HG03460 (cell line): ENCODE data around the gene NFATC4.
"Not testable (repeated sequence)": the region's sequence is repeated elsewhere in the genome, so short reads cannot be mapped to it uniquely, and the experiment has no call there.

Experiments
- ATAC-seq: cut with Tn5 transposase; IDR thresholded peaks from one replicate; pipeline ENCODE4 v1.9.1; 2021; ENCODE audit not compliant: unreplicated experiment

The NFATC4 gene

DNA sequence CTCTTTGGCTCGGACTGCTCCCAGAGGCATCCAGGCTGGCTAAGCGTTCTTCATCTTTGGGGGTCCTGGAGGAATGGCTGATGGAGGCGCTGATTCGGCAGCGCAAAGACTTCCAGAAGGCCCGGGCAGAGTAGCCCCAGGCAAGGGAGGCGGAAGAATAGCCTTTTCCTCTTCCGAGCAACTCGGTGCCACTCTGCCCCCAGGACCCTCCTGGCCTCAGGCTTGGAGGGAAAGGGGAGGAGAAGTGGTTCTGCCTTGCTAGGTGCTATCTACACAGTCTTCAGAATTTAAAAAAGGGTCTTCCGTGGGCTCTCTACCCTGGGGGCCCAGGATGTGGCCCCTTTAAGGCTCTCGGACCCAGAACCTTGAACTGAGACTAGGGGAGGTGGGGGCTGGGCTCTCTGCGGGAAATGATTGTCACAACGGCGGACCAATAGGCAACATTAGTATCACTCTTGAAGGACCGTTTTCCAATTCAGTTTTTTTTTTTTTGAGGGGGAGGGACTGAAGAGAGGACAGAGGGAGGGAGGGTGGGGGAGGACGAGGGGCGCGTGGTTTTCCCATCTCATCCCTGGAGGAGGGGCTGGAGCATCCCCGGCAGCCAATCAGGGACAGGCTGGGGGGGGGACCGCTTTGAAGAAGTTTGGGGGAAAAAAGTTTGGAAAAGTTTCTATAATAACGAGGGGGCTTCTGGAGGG is at the start of gene NFATC4:
Gene NFATC4 (plus strand): TSS at position 671 of the 698 bp plus-strand sequence. CDS start 157 bp downstream, outside the sequence.
- ATAC-seq: no peak

DNA sequence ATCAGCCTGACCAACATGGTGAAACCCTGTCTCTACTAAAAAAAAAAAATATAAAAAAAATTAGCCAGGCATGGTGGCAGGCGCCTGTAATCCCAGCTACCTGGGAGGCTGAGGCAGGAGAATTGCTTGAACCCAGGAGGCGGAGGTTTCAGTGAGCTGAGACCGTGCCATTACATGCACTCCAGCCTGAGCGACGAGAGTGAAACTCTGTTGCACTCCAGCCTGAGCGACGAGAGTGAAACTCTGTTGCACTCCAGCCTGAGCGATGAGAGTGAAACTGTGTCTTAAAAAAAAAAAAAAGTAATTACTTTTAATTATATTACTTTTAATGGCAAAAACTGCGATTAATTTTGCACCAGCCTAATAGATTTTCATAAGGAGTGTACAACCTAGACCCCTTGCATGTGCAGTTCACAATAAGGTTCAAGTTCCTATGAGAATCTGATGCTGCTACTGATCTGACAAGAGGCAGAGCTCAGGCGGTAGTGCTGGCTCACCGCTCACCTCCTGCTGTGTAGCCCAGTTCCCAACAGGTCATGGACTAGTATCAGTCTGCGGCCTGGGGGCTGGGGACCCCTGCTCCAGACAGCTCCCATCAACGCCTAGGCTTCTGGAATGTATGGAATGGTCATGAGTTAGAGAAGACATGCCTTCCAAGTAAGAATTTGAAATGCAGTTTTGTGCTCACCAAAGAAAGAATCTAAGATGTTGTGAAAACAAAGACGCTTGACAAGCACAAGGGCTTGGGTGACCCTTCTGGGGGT is 46.6 kb upstream of the NFATC4 start:
- no peak for ATAC-seq

DNA sequence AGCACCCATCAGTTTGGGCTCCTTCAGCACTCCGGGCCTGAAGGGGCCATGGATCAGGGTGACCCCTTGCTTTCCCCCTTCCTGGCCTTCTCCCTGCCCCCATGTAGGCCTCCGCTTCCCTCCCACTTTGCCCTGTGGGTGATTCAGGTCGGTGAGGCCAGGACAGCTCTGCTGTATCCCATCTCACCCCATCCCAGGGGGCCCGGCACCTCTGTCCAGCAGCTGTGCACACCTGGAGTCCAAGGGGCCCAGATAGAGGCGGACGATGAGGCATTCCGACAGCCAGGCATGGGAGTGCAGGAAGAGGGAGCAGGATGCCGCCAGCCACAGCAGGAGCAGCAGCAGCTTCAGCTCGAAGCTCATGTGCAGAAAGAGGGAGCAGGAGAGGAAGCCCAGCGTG is 45.3 kb upstream of the NFATC4 start:
- no peak for ATAC-seq

DNA sequence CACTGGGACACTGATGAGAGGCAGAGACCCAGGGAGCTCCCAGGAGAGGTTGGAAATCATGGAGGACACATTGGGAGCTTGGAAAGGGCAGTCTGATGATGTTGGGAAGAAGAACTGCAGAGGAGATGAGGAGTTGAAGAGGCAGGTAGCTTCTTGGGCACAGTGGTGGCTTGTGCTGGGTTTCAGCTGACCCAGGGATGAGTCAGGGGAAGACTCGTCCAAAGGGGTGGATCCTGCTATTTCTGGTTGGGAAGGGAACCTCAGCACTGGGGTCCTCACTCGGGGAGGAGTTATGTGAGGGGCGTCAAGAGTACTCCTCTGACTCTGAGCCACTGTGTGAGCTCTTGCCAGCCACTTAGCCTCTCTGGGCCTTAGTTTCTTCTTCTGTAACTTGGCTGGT is 44.6 kb upstream of the NFATC4 start:
- no peak for ATAC-seq

DNA sequence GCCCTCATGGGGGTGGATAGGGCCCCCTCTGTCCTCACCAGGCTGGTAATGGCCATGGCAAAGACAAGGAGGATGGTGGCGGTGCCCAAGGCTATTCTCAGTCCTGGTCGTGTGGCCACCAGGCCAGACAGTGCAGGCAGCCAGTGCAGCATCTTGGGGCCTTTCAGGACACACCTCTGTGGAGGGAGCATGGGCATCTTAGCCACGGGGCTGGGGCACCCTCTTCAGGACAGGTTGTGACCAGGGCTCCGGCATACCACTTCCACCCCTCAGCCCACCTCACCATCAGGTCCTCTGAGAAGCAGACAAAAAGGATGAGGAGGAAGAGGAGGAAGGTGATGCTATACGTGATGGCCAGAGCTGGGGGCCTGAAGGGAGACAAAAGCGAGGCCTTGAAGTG is 44.0 kb upstream of the NFATC4 start:
- ATAC-seq: no peak

DNA sequence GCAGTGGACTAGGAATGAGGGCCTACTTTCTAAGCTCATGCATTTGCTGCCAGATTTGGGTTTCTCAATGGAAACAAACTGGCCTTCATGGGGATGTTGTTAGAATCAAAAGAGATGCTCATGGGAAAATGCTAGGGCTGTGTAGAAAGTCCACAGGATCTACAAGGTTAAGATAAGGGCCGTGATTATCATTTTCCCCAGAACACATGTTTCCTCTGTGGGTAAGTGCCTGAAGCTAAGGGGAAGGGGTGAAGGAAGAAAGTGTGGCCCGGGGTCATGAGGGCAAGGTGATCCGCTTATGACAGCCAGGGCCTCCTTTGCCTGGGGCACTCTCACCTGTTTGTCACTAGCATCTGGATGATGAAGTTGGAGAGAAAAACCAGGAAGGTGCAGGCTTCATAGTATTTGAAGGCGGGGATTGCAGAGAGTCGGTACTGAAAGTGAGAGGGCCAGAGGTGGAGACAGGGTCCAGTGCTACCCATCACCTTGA is 42.9 kb upstream of the NFATC4 start:
- ATAC-seq: no peak

DNA sequence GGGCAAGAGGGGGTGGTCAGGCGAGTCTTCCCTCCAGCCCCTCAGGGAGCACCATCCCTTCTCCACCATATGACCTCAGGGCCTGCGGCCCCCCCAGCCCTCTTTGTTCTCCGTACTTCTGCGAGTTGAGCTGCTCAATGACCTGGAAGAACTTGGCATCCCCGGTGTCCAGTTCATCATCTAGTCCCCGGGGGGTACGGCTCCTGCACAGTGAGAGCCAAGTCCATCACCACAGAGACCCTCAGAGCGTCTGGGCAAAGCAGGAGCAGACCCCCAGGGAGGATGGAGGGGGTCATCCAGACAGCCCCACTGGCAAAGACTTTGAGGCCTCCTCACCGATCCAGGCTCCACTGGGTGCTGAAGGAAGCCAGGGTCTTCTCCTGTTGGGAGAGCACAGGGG is 42.0 kb upstream of the NFATC4 start:
- no peak for ATAC-seq

DNA sequence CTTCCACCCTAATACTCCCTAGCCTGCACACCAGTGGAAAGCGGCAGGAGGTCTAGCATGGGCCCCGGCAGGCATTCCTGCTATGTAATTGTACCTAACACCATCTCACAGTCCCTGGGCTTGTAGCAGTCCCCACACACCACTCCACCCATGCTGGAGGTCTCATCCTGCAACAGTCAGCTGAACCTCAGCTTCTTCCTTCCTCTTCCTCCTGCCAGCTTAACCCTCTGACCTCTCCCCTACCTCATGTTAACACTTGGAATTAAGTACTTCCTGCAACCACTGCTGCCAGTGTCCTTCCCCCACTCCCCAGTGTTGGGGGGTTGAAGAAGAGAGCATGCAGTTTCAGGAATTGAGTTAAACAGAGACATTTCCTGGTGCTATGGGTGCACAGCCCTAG is 40.7 kb upstream of the NFATC4 start:
- no peak for ATAC-seq

DNA sequence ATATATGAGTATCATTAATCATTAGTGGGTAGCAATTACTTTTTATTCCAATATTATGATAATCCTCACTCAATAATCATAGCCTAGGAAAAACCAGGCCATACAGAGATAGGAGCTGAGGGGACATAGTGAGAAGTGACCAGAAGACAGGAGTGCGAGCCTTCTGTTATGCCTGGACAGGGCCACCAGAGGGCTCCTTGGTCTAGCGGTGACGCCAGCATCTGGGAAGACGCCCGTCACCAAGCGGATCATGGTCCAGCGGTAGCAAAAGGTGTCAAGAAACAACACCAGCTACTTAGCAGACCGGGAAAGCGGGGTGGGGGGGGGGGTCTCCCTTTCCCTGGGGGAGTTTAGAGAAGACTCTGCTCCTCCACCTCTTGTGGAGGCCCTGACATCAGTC is 40.1 kb upstream of the NFATC4 start:
- ATAC-seq: not testable (repeated sequence)

DNA sequence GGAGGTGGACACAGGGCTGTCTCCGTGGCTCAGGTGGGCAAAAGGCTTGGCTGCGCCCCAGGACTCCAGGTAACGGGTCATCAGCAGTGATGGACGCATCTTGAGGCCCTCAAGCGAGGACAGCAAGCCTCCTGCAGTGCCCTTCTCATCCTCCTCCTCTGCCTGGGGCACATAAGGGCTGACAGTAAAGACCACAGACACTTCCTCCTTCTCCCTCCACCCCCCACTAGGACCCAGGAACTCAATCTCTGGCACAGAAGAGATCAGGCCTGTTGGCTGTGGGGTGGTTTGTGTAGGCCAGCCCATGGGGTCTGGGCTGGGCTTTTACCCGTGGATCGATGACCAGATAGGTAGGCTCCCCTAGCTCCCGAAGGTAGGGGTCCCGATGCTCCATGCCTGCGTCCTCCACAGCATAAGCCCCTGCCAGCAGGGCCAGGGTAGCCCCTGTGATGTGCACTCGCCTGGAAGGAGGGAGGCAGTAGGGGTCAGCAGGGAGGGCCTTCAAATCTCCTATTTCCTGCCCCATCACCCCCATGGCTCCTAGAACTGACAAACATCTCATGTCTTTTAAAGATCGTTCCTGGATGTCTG is 38.8 kb upstream of the NFATC4 start:
- ATAC-seq: no peak

DNA sequence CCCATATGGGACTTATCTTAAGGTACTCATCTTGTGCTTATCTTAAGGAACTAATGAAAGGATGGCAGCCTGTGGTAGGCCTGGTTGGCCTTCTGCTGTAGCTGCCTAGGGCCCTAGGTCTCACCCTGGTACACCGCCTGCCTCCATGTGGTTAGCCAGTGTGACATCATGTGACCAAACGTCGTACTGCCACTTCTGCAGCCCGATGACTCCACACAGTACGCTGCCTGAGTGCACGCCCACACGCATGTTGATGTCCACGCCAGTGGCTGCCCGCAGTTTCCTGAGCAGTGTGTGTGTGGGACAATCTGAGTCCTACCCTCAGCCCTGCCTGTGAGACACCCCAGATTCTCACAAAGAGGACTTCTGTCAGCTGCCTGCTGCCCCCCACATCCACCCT is 38.2 kb upstream of the NFATC4 start:
- no peak for ATAC-seq

DNA sequence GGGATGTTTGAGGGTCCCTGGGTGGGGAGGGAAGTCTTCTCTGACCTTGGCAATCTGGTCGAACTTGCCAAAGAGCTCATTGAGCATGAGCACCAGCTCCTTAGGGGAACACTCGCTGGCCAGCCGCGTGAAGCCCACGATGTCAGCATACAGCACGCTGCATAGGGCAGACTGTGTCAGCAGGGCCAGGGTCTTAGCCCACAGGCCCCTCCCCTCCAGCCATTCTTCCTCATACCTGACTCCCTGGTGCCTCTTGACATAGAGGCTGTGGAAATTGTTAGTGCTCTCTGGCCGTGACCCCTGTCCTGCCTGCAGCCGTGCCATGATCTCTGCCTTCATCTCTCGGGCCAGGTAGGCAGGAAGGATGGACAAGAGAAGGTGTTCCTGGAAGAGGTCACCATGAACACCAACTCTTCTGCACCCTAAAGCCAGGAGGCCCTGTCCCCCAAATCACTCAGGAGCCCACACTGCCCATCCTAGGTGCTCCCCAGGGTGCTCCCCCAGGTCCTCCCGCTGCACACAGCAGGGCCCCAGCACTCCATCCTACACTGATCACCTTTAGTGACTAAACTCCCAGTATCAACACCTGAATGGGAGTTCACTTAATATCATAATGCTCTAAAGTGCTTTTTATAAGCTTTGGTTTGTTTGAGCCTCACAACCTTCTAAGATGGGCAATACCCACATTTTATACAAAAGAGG is 36.9 kb upstream of the NFATC4 start:
- ATAC-seq: no peak

DNA sequence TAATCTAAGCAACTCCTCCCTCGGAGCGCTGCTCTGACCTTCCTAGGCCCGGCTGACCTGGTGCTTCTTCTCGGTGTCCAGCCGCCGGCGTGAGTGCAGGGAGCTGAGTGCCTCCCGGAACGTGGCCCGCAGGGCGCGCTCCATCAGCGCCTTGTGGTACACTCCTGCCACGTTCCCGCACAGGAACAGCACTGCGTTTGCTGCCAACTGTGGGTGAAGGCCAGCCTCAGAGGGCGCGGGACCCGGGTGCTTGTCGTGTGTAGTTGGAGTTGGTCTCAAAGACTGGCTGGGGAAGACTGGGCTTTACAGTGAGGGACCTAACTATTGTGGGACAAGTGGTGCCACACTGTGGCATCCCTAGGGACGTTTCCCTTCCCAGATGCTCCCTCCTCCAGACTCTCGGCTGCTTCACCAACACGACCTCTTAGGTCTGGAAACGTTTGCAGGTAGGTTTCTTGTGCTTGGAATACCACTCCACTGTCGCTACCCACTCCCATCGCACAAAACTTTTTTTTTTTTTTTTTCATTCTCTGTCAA is 36.2 kb upstream of the NFATC4 start:
- peak; percentile 4 for ATAC-seq

DNA sequence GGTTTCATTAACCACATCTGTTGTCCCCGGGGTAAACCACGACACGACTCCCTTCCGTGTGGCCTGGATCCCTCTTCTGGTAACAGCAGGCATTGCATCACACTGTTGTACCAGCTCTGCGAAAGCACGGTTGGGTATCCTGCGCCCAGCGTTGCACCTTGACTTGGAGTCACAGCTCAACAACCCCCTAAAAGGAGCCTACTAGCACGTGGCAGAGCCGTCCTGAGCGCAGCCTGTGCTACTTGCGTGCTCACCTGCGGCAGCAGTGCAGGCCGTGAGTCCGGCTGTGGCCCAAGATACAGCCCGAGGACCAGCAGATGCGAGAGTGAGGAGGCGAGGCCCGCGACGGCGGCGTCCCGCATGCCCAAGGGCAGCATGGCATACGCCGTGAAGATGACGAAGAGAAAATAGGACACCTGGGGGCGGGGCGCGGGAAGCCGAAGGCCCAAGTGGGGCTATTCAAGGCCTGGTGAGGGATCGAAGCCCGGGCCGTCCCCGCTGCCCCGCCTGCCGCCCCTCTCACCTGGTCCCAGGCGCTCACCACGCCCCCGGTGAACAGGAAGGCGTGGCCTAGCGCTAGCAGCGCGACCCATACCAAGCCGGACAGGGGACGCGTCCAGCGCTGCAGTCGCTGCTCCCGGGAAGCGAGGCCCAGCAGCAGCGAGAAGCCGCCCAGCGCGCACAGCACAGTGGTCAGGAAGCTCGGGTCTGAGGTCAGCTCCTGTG is 35.6 kb upstream of the NFATC4 start:
- ATAC-seq: peak; percentile 83

DNA sequence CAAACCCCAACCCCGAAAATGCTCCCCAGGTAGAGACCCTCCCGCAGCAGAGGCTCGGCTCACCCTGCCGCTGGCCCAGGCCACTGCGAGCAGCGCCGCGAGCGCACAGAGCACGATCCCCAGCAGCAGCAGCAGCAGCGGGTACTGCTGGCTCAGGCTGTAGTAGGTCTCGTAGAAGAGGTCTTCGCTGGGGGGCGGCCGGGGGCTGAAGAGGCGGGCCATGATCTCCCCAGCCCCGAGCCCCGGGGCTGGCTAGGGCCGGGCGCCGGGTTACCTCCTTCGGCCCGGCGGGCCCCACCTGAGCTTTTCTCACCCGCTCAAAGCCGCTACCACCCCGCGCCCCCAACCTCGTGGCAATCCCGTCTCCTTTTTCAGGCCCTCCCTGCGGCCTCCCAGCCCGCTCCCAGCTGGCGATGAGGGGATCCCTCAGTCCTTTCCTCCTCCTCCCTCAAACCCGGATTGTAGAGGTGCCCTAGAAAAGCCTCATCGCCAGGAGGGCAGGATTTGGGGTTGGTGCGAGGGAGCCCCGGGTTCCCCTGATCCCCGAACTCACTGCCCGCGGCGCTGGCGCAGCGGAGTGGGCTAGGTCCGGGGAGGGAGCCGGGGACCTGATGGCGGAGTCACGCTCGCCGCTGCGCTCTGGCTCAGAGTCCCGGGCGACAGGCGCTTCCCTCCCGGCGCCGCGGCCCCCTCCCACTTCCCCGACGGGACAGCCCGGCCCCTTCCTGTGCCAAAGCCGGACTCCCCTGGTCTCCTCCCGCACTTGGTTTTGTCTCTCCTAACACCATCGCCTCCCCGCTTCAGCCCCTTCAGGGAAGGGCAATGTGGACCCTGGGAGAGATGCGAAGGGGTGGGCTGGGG is 33.3 kb upstream of the NFATC4 start, which contains the start of gene ADCY4:
Gene ADCY4 (minus strand): TSS at position 641 of the 861 bp plus-strand sequence. CDS start 419 bp downstream, at position 222.
- ATAC-seq: no peak

DNA sequence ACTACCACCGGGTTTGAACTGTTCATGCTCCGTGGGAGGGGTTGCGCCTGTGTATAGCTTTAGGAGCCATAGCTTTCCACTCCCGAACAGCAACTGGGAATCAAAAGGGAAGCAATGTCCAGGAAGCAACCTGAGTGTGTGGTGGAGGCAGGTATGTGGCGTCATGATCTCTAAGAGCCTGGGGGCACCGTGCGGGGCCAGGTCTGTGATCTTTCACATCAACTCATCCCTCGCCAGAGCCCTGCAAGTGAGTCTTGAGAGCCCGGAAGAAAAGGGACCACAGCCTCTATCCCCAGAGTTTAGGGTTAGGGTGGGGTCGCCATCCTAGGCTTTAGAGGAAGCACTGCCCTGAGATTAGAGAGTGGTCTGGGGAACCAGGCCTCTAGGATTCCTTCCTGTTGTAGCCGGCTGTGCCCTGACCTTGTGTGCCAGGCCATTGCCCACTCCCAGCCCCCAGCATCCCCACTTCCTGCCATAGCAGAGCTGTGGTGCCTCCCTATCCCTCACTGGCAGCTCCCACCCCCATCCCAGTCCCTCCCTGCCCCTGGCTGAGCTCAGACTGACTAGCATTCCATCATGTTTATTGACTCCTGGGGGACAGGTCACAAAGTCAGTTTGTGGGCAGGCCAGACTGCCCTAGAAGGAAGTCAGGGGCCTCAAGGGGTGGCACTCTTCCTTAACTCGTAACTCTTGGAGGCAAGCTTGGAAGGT is 32.4 kb upstream of the NFATC4 start:
- ATAC-seq: no peak

DNA sequence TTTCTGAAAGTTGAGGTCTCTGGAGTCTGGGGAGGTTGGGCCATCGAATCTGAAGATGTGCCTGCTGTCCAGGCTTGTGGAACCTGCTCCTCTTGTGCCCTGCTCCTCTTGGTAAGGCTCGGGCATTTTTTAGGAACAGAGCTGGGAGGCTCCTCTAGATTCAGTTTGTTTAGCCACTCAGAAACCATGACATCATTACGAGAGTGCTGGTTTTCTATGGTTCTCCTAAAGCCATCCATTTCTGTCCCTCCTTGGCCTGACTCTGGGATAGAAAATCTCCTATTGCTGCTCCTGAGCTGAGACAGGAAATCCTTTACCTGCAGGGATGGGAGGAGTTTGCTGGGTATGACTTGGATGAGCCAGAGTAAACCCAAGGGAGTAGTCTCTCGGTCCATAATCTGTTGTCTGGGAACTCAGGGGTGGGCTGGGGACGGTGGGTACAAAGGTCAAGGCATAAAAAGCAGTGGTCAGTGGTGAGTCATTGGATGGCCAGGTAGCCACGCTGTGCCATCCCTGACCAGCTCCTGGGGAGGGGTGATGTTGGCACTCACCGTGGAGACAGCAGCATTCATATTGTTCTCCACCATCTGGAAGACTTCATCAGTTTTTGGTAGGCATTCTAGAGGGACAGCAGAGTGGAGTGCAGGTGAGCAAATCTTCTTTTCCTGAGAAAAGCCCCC is 30.7 kb upstream of the NFATC4 start:
- no peak for ATAC-seq

DNA sequence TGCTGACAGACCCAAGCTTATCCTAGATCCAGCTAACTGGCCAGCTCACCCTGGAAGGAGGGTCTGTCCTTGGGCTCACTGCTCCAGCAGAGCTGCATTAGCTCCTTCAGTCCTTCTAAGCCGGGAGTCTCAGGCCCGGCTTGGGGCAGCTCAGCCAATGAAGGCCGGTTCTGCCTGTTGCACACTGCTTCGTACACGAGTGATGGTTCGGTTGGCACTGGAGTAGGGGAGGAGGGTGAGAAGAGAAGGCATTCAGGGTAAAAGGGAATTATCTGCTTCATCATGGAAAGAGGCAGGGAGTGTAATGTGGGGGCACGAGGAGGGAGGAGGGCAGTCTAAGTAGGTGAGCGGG is 30.2 kb upstream of the NFATC4 start:
- ATAC-seq: no peak
